Tibial nerve (tissue), 4 donors: ENCODE measurements around the gene TXNIP. TPM values are rescaled to one million over a fixed set of nuclear protein-coding genes. Genes with fewer than 3 reads are reported as not detected.

Experiments used
- DNase-seq, 2 donors: peaks; one replicate each; pipeline ENCODE4 v3.0.0-alpha.2; 2019; ENCODE audit warnings: low spot score in 2 of 2
- H3K27ac ChIP-seq, 4 donors: fragments of 200-600 bp; sonication (generic) in 3 of 4; one replicate each; pipeline ENCODE4 v1.5.1; 2017 to 2019; ENCODE audit warnings: mild to moderate bottlenecking in 1 of 4
- H3K27me3 ChIP-seq, 2 donors: fragments of 200-600 bp; sonication (generic) in 1 of 2; one replicate each; pipeline versions ENCODE4 v1.5.1 to v1.6.0; 2017 to 2019
- H3K36me3 ChIP-seq, 3 donors: fragments of 200-600 bp; sonication (generic); one replicate each; pipeline ENCODE4 v1.5.1; 2018 to 2019
- H3K4me1 ChIP-seq, 4 donors: fragments of 200-600 bp; sonication (generic) in 3 of 4; one replicate each; pipeline ENCODE4 v1.5.1; 2017 to 2019
- H3K4me3 ChIP-seq, 4 donors: fragments of 200-600 bp; sonication (generic) in 3 of 4; one replicate each; pipeline ENCODE4 v1.5.1; 2017 to 2019; ENCODE audit warnings: mild to moderate bottlenecking in 1 of 4, moderate library complexity in 1 of 4
- H3K9me3 ChIP-seq, 4 donors: fragments of 200-600 bp; sonication (generic) in 3 of 4; one replicate each; pipeline ENCODE4 v1.5.1; 2017 to 2019
- CTCF ChIP-seq, 5 experiments: fragments of 200-600 bp in 3 of 5; fragments of 450-650 bp in 2 of 5; sonication (generic) in 3 of 5; IDR thresholded peaks; one replicate each; pipeline ENCODE4 v1.5.1; 2016 to 2019; ENCODE audit warnings: antibody characterized with exemption in 5 of 5, mild to moderate bottlenecking in 3 of 5, moderate library complexity in 2 of 5
- EP300 ChIP-seq, 2 donors: sonication (generic); formaldehyde crosslinking; IDR thresholded peaks; one replicate each; pipeline ENCODE4 v1.6.1; 2017; ENCODE audit warnings: antibody characterized with exemption in 2 of 2, mild to moderate bottlenecking in 1 of 2
- POLR2A ChIP-seq, 2 donors: fragments of 450-650 bp; IDR thresholded peaks; one replicate each; pipeline ENCODE4 v1.6.1; 2017; ENCODE audit warnings: antibody characterized with exemption in 2 of 2, mild to moderate bottlenecking in 2 of 2, moderate library complexity in 2 of 2
- WGBS, 2 donors: methylation state at CpG; one replicate each; pipeline ENCODE4 v1.1.5; 2018; 5-methylcytosine and 5-hydroxymethylcytosine counted together
- total RNA-seq, 4 donors: library from RNA; depleted of rRNA; stranded (reverse); fragments of >200 nt; gene quantifications; one replicate each; pipeline ENCODE4 v1.1.0, GENCODE V29; 2016

Gene TXNIP
- total RNA-seq, 4 donors from 2014 or later, result 1,863 to 2,525 (median 2,185) TPM

GRCh38 chr1:145946477-145946986 is 49.8 kb downstream of the TXNIP start:
- no peak for DNase-seq
- peaks cover 0 to 27% (median 0%) of the 10 kb centered on the region in 4 donors for H3K4me1 ChIP-seq
- 78 to 85% methylated on average over 4 of the region's 4 CpGs for WGBS, 2 donors
- no peak overlapping the region for H3K4me3 ChIP-seq
- H3K36me3 ChIP-seq, result peaks cover 0 to 39% (median 10%) of the 10 kb centered on the region in 3 donors
- no peaks in the 10 kb centered on the region for H3K9me3 ChIP-seq
- H3K27ac ChIP-seq, result no peak overlapping the region
- TF ChIP-seq CTCF (IDR thresholded peaks at IDR 0.05), result no peak
- TF ChIP-seq EP300 (IDR thresholded peaks at IDR 0.05), result no peak
- no peak for TF ChIP-seq POLR2A (IDR thresholded peaks at IDR 0.05)
- no peaks in the 10 kb centered on the region for H3K27me3 ChIP-seq

- Histone ChIP-seq H3K9me3 (no peaks in the 10 kb centered on the region), H3K4me3 (no peak overlapping the region), H3K27me3 (no peaks in the 10 kb centered on the region), H3K36me3 (peaks cover 0 to 49% (median 10%) of the 10 kb centered on the region in 3 donors), H3K27ac (no peak overlapping the region), H3K4me1 (peaks cover 0 to 23% (median 0%) of the 10 kb centered on the region in 4 donors)
- 95 to 96% methylated on average over 3 of the region's 3 CpGs for WGBS, 2 donors
- no peak for DNase-seq
- TF ChIP-seq CTCF (IDR thresholded peaks at IDR 0.05), result no peak
- TF ChIP-seq EP300 (IDR thresholded peaks at IDR 0.05), result no peak
- TF ChIP-seq POLR2A (IDR thresholded peaks at IDR 0.05), result no peak
These were observed 51.8 kb downstream of the TXNIP start for GRCh38 chr1:145944532-145944931.

GRCh38 chr1:145942871-145943270 is 53.5 kb downstream of the TXNIP start:
- peaks cover 0 to 41% (median 10%) of the 10 kb centered on the region in 3 donors for H3K36me3 ChIP-seq
- no peaks in the 10 kb centered on the region for H3K27me3 ChIP-seq
- H3K4me1 ChIP-seq, result peaks cover 0 to 13% (median 0%) of the 10 kb centered on the region in 4 donors
- no peak for TF ChIP-seq POLR2A (IDR thresholded peaks at IDR 0.05)
- TF ChIP-seq CTCF (IDR thresholded peaks at IDR 0.05), result no peak
- TF ChIP-seq EP300 (IDR thresholded peaks at IDR 0.05), result no peak
- H3K27ac ChIP-seq, result peak overlapping the region in 1 of 4 donors; percentile 31
- no peak for DNase-seq
- no peaks in the 10 kb centered on the region for H3K9me3 ChIP-seq
- H3K4me3 ChIP-seq, result no peak overlapping the region
- WGBS, 2 donors, result 60 to 62% methylated on average over 6 of the region's 6 CpGs

Other genes starting within 250 kb of the TXNIP start
- gene RNF115, start 172.5 kb downstream of the TXNIP start, total RNA-seq, result 10 to 100 TPM; 23.7 to 24.9 (median 23.8) TPM
- 10 to 100 TPM; 25.9 to 39.6 (median 37.8) TPM for gene POLR3C, start 172.4 kb downstream of the TXNIP start, total RNA-seq
- 1 to 10 TPM; 2.7 to 8.4 (median 4.5) TPM for gene NUDT17, start 150.9 kb downstream of the TXNIP start, total RNA-seq
- gene PIAS3, start 137.5 kb downstream of the TXNIP start, total RNA-seq, result 10 to 100 TPM; 25.5 to 29.1 (median 26.3) TPM
- gene ANKRD35, start 110.7 kb downstream of the TXNIP start, total RNA-seq, result 10 to 100 TPM in 1 of 4 donors, 1 to 10 TPM in 3; 2.7 to 11.2 (median 6.3) TPM
- gene ITGA10, start 86.5 kb downstream of the TXNIP start, total RNA-seq, result 10 to 100 TPM; 29.4 to 42.9 (median 39.4) TPM
- gene PEX11B, start 77.9 kb downstream of the TXNIP start, total RNA-seq, result 10 to 100 TPM; 27.9 to 35.2 (median 30.8) TPM
- gene RBM8A, start 69.1 kb downstream of the TXNIP start, total RNA-seq, result 100 to 1,000 TPM; 113 to 157 (median 129) TPM
- 10 to 100 TPM; 30.8 to 57.1 (median 41.5) TPM for gene LIX1L, start 38.6 kb downstream of the TXNIP start, total RNA-seq
- 1 to 10 TPM in 2 of 4 donors, under 1 TPM in 2; 0.39 to 2.4 (median 1.3) TPM for gene ANKRD34A, start 32.0 kb downstream of the TXNIP start, total RNA-seq
- 10 to 100 TPM; 20.1 to 33.1 (median 28.9) TPM for gene POLR3GL, start 31.9 kb downstream of the TXNIP start, total RNA-seq
- not detected for gene HJV, start 25.2 kb upstream of the TXNIP start, total RNA-seq
- gene NBPF10, start 148.2 kb upstream of the TXNIP start, total RNA-seq, result 1 to 10 TPM; 1.0 to 3.3 (median 2.2) TPM
- 100 to 1,000 TPM in 1 of 4 donors, 10 to 100 TPM in 3; 55.9 to 115 (median 75.8) TPM for gene NOTCH2NLA, start 232.4 kb upstream of the TXNIP start, total RNA-seq